Measurements from ENCODE around the gene HEMK1. TPM values are rescaled to one million over a fixed set of nuclear protein-coding genes. Genes with fewer than 3 reads are reported as not detected.

Gene HEMK1
- total RNA-seq, 1 donor from 2014 or later = 28.3 TPM

DNA sequence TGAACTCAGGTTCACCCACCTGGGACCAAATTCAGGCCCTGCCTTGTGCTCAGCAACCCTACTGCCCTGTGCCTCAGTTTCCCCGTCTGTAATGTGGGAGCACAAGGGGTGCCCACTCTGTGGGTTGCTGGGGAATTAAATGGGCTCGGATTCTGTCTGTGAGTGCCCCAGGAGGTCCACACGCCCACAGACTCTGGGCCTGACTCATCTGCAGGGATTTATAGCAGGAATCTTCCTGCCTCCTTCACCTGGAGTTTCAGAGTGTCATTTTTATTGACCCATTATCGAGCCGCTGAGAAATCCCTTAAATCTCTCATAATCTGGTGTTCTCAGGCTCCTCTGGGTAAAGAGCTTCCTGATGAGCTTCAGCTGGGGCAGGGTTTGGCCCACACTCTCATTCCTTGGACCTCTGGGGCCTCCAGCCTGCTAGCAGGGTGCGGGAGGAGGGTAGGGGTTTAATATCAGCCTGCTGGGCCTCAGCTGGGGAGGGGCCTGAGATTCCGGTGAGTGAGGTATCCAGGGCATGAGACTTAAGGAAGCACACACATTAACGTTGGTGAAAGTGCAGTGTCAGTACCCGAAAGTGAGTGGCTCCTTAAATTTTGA is 18.2 kb upstream of the HEMK1 start:
- H3K36me3 ChIP-seq = no peaks in the 10 kb centered on the region
- H3K9me3 ChIP-seq = no peaks in the 10 kb centered on the region
- no peaks in the 10 kb centered on the region for H3K4me1 ChIP-seq
- no peaks in the 10 kb centered on the region for H3K27me3 ChIP-seq
- DNase-seq = no peak
- intact Hi-C loops (cut with DNase I) = no loop called here
- H3K4me3 ChIP-seq = no peak overlapping the region
- TF ChIP-seq, protein P1, sequence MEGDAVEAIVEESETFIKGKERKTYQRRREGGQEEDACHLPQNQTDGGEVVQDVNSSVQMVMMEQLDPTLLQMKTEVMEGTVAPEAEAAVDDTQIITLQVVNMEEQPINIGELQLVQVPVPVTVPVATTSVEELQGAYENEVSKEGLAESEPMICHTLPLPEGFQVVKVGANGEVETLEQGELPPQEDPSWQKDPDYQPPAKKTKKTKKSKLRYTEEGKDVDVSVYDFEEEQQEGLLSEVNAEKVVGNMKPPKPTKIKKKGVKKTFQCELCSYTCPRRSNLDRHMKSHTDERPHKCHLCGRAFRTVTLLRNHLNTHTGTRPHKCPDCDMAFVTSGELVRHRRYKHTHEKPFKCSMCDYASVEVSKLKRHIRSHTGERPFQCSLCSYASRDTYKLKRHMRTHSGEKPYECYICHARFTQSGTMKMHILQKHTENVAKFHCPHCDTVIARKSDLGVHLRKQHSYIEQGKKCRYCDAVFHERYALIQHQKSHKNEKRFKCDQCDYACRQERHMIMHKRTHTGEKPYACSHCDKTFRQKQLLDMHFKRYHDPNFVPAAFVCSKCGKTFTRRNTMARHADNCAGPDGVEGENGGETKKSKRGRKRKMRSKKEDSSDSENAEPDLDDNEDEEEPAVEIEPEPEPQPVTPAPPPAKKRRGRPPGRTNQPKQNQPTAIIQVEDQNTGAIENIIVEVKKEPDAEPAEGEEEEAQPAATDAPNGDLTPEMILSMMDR (IDR thresholded peaks at IDR 0.05) = no peak
- ATAC-seq = no peak
- no peak overlapping the region for H3K27ac ChIP-seq

DNA sequence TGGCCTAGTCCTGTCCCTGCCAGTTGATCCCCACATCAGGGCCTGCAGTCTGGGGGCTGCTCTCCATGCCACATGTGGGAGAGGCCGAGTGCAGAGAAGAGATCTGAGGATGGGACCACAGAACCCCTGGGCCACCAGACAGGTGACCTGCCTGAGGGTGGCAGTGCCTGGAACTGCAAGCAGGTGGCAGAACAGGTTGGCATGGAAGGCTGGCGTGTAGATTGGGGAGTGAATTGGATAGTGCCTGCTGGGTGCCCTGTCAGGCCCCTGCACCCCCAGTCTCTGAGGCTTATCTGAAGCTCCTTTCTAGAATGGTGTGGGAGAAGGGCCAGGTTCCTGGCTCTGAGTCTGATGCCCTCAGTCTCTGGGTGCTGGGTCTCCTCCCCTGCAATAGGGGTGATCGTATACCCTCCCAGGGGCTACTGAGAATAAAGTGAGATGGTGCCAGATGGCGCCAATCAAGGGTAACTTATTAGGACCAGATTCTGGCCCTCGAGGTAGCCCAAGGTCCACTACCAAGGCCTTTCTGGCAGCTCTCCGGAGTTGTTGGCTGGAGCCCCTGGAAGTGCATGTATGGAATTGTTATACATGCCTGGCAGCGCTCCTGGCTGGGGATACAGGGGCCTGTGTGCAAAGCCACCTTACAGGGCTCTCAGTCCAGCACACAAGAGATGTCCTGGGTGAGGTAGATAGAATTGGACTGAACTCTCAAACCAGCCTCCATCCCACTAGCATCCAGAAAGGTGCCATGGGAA is 17.5 kb upstream of the HEMK1 start:
- intact Hi-C loops (cut with DNase I) = no loop called here
- ATAC-seq = no peak
- Histone ChIP-seq H3K4me3 (no peak overlapping the region), H3K9me3 (no peaks in the 10 kb centered on the region), H3K4me1 (no peaks in the 10 kb centered on the region), H3K27ac (no peak overlapping the region), H3K36me3 (no peaks in the 10 kb centered on the region), H3K27me3 (no peaks in the 10 kb centered on the region)
- TF ChIP-seq, protein P1 (IDR thresholded peaks at IDR 0.05) = no peak
- DNase-seq = no peak

DNA sequence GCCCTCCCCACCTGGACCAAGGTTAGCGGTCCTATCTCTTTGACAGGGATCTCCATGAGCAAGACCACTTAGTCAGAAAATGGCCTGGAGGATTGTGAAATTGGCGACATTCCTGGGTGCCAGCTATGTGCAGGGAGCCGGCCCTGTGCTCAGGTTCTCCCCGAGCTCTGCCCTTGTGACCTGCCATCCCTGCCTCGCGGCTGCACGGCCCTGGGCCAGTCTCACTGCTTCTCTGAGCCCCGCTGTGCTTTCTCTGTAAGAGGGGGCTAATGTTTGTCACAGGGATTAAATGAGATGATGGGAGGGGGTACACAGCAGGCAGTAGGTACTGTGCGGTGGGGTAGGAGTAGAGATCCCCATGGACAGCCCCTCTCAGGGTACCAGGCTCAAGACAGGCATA is 16.7 kb upstream of the HEMK1 start:
- ATAC-seq (no peak), DNase-seq (no peak)
- H3K4me1 ChIP-seq = no peaks in the 10 kb centered on the region
- TF ChIP-seq, protein P1 (IDR thresholded peaks at IDR 0.05) = no peak
- intact Hi-C loops (cut with DNase I) = no loop called here
- H3K27me3 ChIP-seq = no peaks in the 10 kb centered on the region
- no peak overlapping the region for H3K4me3 ChIP-seq
- no peaks in the 10 kb centered on the region for H3K9me3 ChIP-seq
- H3K27ac ChIP-seq = no peak overlapping the region
- H3K36me3 ChIP-seq = no peaks in the 10 kb centered on the region

DNA sequence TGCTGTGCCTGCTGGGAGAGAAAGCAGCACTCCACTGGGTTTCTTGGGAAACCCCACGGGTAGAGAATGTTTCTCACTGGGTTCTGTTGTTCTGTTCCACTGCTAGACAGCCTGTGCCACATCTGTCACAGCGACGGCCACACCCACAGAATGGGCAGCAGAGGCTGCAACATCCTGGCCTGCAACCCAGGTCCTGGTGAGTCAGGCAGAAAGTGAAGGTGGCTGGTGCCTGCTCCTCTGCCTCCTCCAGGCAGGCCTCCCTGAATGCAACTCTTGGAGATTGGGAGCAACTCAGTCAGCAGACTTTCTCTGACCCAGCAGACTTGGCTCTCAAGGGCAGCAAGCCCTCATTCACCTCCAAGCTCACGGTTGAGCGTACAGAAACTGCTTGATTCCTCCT is 14.8 kb upstream of the HEMK1 start:
- Histone ChIP-seq H3K27me3 (no peaks in the 10 kb centered on the region), H3K27ac (no peak overlapping the region), H3K36me3 (no peaks in the 10 kb centered on the region), H3K9me3 (no peaks in the 10 kb centered on the region), H3K4me3 (no peak overlapping the region), H3K4me1 (no peaks in the 10 kb centered on the region)
- DNase-seq (no peak), ATAC-seq (no peak)
- intact Hi-C loops (cut with DNase I) = no loop called here
- TF ChIP-seq, protein P1 (IDR thresholded peaks at IDR 0.05) = no peak

DNA sequence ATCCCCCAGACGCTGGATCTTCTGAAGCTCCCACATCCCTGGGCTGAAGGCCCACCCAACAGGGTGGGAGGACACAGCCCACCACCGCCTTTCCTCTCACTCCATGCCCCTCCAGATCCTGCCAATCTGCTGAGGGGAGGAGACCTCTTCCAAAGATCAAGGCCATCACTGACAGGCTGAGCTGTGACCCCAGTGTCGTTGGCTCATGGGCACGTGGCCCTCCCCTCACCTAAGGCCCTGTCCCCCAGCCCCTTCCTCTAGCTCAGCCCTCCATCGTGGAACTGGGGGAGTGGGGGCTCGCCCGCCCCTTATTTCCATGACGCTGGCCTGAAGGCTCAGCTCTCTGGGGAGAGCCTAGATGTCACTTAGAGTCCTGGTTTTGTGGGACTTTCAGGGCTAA is 12.2 kb upstream of the HEMK1 start:
- intact Hi-C loops (cut with DNase I) = no loop called here
- ATAC-seq (no peak), DNase-seq (no peak)
- Histone ChIP-seq H3K36me3 (no peaks in the 10 kb centered on the region), H3K27ac (no peak overlapping the region), H3K9me3 (no peaks in the 10 kb centered on the region), H3K4me3 (no peak overlapping the region), H3K27me3 (no peaks in the 10 kb centered on the region), H3K4me1 (no peaks in the 10 kb centered on the region)
- TF ChIP-seq, protein P1 (IDR thresholded peaks at IDR 0.05) = no peak

Measured in upper lobe of right lung (tissue), 1 donor.